ENCODE data around the gene CAPS. TPM values are rescaled to one million over a fixed set of nuclear protein-coding genes. Genes with fewer than 3 reads are reported as not detected.

CAPS gene
- total RNA-seq, 1 donor from 2014 or later, result 21.6 TPM

DNA sequence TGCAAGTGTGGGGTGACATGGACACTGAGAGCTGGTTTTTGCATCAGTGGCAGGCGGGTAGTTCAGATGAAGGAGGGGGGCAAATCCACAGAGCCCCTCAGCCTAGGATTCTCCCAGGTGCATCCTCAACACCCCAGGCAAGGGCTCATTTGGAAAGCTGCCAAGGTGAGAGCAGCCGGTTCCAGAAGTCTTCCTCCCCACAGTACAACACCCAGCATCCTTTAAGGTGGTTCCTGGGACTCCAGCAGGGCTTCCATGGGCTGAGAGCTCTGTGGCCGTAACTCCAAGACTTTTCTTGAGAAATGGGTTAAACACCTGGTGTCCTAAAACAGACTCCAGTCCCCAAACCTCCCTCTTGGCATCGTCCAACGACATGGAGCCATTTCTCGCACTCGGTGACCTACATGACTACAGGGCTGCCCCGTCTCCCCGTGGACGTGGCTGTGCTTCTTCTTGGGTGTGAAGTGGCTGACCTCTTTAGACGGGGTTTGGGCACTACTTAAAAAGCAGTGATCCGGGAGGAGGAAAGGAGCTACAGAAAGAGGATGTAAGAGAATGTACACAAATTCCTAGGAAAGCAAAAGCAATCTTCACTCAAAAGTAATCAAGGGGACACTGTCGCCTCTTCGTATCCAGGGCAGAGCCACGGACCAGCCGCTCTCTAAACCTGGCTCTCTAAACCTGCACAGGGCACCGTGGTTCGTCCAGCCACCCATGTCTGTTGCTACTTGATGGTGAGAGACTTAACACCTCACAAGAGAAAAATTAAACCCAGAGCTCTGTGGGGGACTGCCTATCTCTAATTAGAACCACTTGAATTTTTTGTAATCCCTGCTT lies 38.4 kb downstream of the CAPS start:
- H3K4me1 Mint-ChIP-seq, result peaks cover 90% of the 10 kb centered on the region
- no peaks in the 10 kb centered on the region for H3K27me3 Mint-ChIP-seq
- H3K27ac Mint-ChIP-seq, result no peak overlapping the region
- intact Hi-C loops (cut with micrococcal nuclease), result no loop called here
- no peak overlapping the region for H3K4me3 Mint-ChIP-seq
- ChIA-PET POLR2A (interaction anchor here (1.2 to 1.9 kb wide), 2 partner anchors 10 to 26 kb away, joined by 3 to 6 read pairs; partner anchors contain the start of gene RANBP3), CTCF (interaction anchor here (1.2 to 1.9 kb wide), 4 partner anchors 14 to 148 kb away, joined by 4 to 6 read pairs (median 4); no protein-coding TSS in a partner anchor)
- no peaks in the 10 kb centered on the region for H3K9me3 Mint-ChIP-seq
- TF ChIP-seq, protein P1, sequence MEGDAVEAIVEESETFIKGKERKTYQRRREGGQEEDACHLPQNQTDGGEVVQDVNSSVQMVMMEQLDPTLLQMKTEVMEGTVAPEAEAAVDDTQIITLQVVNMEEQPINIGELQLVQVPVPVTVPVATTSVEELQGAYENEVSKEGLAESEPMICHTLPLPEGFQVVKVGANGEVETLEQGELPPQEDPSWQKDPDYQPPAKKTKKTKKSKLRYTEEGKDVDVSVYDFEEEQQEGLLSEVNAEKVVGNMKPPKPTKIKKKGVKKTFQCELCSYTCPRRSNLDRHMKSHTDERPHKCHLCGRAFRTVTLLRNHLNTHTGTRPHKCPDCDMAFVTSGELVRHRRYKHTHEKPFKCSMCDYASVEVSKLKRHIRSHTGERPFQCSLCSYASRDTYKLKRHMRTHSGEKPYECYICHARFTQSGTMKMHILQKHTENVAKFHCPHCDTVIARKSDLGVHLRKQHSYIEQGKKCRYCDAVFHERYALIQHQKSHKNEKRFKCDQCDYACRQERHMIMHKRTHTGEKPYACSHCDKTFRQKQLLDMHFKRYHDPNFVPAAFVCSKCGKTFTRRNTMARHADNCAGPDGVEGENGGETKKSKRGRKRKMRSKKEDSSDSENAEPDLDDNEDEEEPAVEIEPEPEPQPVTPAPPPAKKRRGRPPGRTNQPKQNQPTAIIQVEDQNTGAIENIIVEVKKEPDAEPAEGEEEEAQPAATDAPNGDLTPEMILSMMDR (IDR thresholded peaks at IDR 0.05), result no peak
- ATAC-seq (ENCODE audit: low read depth) (no peak), DNase-seq (no peak)
- peaks cover 46% of the 10 kb centered on the region for H3K36me3 Mint-ChIP-seq (ENCODE audit: low read depth)

DNA sequence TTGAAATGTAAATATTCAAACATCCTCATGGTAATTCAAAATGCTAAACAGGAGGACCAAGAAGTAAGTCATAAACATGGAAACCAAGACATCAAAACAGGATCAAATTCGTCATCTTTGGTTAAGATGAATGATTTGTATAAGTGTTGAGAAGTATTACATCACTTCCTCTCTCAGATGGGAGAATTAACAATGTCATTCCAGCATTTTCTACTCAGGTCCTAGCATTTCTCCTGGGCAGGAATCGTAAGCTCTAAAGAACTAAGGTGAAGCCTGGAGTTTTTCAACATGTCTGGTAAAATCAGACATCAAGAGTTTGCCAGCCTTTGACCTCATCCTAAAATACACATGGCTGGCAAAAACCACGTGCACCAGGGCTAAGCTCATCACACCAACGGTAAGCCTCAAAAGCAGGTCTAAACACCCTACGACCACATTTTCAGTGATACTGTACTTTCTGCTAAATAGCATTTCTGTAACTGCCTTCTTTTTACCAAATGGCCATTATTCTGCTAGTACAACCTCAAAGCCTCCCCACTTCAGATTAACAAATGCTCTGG lies 39.1 kb downstream of the CAPS start:
- H3K27me3 Mint-ChIP-seq, result no peaks in the 10 kb centered on the region
- ChIA-PET POLR2A (interaction anchor here (1.9 kb wide), 1 partner anchor 9 kb away, joined by 6 read pairs; no protein-coding TSS in a partner anchor), CTCF (interaction anchor here (1.8 to 1.9 kb wide), 2 partner anchors 13 to 149 kb away, joined by 4 to 6 read pairs; no protein-coding TSS in a partner anchor)
- DNase-seq (no peak), ATAC-seq (ENCODE audit: low read depth) (no peak)
- H3K9me3 Mint-ChIP-seq, result no peaks in the 10 kb centered on the region
- TF ChIP-seq, protein P1 (IDR thresholded peaks at IDR 0.05), result no peak
- H3K4me3 Mint-ChIP-seq, result no peak overlapping the region
- peaks cover 46% of the 10 kb centered on the region for H3K36me3 Mint-ChIP-seq (ENCODE audit: low read depth)
- peak overlapping the region; percentile 43 for H3K27ac Mint-ChIP-seq
- H3K4me1 Mint-ChIP-seq, result peaks cover 89% of the 10 kb centered on the region
- intact Hi-C loops (cut with micrococcal nuclease), result no loop called here

DNA sequence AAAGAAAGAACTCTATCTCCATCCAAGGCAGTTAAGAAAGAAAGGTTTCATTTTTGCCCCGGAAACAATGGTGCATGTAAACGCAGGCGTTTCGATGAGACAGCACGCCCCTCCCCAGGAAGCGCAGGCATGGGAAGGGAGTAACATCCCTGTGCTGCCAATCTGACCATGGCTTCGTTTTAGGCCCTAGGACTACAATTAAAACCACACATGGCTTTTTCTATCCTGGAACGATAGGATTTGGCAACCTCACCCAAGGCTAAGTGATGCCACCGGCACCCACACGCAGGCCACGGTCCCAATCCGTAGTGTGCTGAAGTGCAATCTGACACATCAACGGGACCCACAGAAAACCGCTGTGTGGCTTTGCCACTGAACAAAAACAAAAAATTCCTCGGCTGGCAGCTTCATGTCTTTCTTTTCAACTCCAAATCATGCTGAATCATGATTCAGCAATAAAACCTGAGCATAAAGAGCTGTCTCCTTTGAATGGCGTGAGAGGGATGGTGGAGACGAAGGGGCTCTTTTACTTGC lies 39.7 kb downstream of the CAPS start:
- TF ChIP-seq, protein P1 (IDR thresholded peaks at IDR 0.05), result no peak
- intact Hi-C loops (cut with micrococcal nuclease), result no loop called here
- H3K27ac Mint-ChIP-seq, result peak overlapping the region; percentile 43
- H3K9me3 Mint-ChIP-seq, result no peaks in the 10 kb centered on the region
- POLR2A ChIA-PET, result no interaction called here
- DNase-seq, result no peak
- no peak overlapping the region for H3K4me3 Mint-ChIP-seq
- CTCF ChIA-PET, result interaction anchor here (1.9 kb wide), 1 partner anchor 13 kb away, joined by 4 read pairs; no protein-coding TSS in a partner anchor
- no peak for ATAC-seq (ENCODE audit: low read depth)
- H3K27me3 Mint-ChIP-seq, result no peaks in the 10 kb centered on the region
- H3K4me1 Mint-ChIP-seq, result peaks cover 87% of the 10 kb centered on the region
- H3K36me3 Mint-ChIP-seq (ENCODE audit: low read depth), result peaks cover 44% of the 10 kb centered on the region

DNA sequence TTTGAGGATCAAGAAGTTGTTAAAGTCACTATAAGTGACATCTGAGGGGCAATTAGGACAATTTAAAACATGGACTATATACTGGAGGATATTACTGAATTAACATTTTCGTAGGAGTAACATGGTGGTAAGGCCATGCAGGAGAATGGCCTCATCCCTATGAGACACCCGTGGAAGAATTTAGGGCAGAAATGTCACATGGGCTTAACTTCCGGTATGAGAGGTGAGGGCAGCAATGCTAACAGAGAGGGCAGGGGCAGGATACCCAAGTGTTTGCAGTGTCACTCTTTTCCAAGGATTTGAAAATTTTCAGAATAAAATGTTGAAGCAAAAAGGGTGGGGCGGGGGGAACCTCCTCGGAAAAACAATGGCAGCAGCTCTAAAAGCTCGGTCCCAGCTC lies 40.2 kb downstream of the CAPS start:
- TF ChIP-seq, protein P1 (IDR thresholded peaks at IDR 0.05), result no peak
- Mint-ChIP-seq H3K4me1 (peaks cover 86% of the 10 kb centered on the region), H3K27me3 (no peaks in the 10 kb centered on the region), H3K4me3 (no peak overlapping the region), H3K27ac (peak overlapping the region; percentile 43), H3K9me3 (no peaks in the 10 kb centered on the region), H3K36me3 (ENCODE audit: low read depth) (peaks cover 41% of the 10 kb centered on the region)
- ChIA-PET POLR2A (no interaction called here), CTCF (no interaction called here)
- intact Hi-C loops (cut with micrococcal nuclease), result no loop called here
- ATAC-seq (ENCODE audit: low read depth), result no peak
- no peak for DNase-seq

DNA sequence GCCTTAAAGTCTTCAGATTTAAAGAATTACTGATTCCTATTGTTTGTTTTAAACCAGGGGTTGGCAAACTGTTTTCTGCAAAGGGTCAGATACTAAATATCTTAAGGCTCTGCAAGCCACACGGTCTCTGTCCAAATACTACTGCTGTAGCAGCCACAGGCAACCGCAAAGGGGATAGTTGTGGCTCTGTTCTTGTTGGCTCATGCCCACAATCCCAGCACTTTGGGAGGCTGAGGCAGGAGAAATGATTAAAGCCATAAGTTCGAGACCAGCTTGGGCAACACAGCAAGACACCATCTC lies 41.5 kb downstream of the CAPS start:
- TF ChIP-seq, protein P1 (IDR thresholded peaks at IDR 0.05), result no peak
- no peak overlapping the region for H3K27ac Mint-ChIP-seq
- H3K9me3 Mint-ChIP-seq, result no peaks in the 10 kb centered on the region
- POLR2A ChIA-PET, result no interaction called here
- peaks cover 79% of the 10 kb centered on the region for H3K4me1 Mint-ChIP-seq
- no peaks in the 10 kb centered on the region for H3K27me3 Mint-ChIP-seq
- CTCF ChIA-PET, result interaction anchor here (1.3 kb wide), 1 partner anchor 12 kb away, joined by 5 read pairs; no protein-coding TSS in a partner anchor
- no peak overlapping the region for H3K4me3 Mint-ChIP-seq
- DNase-seq (no peak), ATAC-seq (ENCODE audit: low read depth) (no peak)
- intact Hi-C loops (cut with micrococcal nuclease), result no loop called here
- H3K36me3 Mint-ChIP-seq (ENCODE audit: low read depth), result peaks cover 28% of the 10 kb centered on the region

All from activated B cell treated with CpG ODN at 0.5 μM for 24 hours (primary cell).